GM19035 (cell line): ENCODE data around the gene EFTUD2.
"Not testable (repeated sequence)": the region's sequence is repeated elsewhere in the genome, so short reads cannot be mapped to it uniquely, and the experiment has no call there.

Source experiments
- ATAC-seq: cut with Tn5 transposase; IDR thresholded peaks from one replicate; pipeline ENCODE4 v1.9.1; 2021; ENCODE audit not compliant: unreplicated experiment

EFTUD2 gene

DNA sequence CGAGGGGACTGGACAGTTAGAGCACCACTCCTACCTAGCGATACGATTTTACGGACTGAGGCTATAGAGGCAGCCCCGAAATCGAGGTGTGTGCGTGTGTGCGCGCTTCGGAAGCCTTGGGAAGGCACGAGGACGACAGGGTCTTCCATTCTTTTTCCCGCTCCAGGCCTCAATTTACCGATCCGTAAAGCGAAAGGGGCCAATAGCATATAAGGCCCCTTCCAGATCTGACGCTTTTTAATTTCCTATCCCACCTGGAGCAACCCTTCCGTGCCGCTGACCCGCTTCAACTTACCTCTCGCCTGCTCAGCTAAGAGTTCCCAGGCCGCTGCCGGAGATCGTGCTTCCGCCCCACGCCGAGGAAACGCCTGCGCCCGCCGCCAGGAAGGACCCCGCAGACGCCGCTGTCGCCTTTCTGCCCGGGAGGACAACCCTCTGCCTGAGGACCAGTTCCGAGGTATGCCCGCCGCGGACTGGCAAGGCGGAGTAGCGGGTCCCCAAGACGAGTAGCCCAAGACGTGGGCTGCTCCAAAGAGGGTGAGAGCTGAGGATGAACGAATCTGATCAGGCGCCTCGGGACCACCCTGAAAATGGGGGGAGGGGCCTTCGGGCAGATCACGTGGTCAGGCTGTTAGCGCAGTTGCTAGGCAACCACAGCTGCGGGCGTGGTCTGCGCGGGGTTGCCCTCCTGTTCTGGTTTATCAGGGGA, at the start of gene EFTUD2:
EFTUD2 (minus strand) TSS at position 372 of the 709 bp plus-strand sequence. CDS start 4,924 bp downstream, outside the sequence.
- peak; percentile 81 for ATAC-seq

DNA sequence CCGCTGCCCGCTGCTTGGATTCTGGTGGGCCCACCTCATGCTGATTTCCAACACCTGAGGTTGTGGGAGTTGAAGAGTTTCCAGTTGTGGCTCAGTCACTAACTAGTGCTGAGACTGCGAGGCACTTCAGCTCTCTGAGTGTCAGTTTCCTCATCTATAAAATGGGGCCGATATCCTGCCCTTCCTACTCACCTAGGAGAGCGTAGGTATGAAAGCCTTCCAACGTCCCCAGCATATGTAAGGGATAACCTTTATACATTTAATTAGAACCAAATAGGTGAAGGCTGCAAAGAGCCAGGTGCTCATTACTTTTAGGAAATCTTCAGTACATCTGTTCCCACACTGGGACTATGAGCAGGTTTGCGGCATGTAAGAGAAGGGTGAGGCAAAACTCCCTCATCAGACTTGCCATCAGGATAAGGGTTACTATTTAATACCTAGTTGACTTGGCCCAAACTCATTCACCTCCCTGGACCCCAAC, 49.1 kb upstream of the EFTUD2 start:
- no peak for ATAC-seq

DNA sequence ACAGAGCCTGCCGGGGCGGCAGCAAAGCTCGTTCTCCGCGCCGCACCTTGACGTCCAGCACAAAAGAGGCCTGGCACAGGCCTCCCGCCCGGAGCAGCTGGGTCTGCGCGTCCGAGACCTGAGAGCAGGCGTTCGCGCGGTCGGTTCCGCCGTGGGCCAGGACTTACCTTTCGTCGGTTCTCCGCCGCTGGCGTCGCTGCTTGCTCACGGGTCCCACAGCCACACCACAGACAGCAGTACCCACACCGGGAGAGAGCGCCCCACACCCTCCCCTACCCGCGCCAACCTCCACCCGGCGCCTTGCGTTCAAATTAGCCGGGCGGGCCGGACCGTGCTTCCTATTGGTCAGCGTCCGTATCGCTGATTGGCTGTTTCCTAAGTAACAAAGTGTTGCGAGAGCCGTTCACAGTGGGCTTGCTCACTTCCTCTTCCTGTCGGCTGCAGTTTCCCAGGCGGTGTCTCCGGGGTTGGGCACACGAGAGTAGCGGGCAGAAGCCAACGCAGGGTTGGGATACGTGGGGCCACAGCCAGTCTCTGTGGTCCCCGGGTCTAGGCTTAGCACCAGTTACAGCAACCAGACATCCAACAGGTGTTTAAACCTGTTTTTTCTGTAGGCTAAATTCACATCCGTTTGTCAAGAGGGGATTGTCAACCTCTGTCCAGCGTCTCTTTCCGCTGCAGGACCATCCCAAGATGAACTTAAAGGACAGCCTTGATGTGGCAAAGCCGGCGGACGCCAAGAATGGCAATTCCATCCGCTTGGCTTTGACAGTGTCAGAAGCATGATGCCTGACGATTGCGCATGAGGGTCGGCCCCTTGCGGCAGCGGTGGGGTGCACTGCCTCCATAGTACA, 48.4 kb upstream of the EFTUD2 start, which contains the start of gene KIF18B:
KIF18B (minus strand) TSS at position 313 of the 854 bp plus-strand sequence. CDS start 11,429 bp downstream, outside the sequence.
- ATAC-seq, result peak; percentile 96

DNA sequence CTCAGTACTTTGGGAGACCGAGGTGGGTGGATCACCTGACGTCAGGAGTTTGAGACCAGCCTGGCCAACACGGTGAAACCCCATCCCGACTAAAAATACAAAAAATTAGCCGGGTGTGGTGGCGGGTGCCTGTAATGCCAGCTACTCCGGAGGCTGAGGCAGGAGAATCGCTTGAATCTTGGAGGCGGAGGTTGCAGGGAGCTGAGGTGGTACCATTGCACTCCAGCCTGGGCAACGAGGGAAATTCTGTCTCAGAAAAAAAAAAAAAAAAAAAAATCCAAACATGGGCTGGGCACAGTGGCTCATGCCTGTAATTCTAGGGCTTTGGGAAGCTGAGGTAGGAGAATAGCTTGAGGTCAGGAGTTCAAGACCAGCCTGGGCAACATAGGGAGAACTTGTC, 46.4 kb upstream of the EFTUD2 start:
- not testable (repeated sequence) for ATAC-seq

DNA sequence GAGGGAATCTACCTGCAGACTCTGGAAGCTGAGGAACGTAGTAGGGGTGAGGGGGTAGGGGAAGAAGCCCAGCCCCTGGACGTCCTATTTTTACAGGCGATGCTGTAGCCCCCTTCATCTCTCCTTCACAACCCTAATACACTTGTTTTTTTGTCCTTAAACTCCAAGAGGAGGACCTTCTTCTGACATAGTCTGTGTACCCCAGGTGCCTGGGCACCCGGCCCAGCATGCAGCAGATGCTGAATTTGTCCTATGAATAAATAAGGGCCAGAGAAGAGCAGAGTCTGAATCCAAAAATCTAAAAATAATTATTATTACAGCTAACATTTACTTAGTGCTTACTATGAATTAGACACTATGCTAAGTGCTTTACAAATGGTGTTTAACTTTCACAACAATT, 43.2 kb upstream of the EFTUD2 start:
- no peak for ATAC-seq

DNA sequence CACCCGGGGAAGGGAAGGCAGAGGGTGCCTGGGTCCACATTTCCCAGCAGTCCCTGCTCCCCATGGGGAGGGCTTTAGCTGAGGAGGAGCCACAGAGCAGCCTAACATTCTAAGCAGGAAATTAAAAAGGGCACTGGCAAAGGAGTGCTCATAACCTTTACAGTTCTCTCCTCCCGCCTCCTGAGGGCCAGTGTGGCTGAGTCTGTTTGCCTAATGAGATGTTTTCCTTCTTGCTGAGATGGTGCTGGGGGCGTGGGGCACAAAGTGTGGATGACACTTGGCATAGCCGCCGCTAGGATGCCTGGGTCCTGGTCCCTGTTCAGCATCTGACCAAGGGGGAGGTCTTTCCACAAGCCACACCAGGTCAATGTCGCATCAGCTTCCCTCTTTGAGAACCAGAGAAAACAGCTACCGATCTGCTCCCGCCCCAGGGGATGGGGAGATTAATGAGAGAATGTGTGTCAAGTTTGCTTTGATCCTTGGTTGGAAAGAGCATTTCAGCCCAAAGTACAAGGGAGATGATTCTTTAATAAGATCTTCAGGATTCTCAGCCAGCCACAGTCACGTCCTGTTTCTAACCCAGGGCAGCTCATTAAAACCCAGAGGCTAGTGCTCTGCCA, 42.6 kb upstream of the EFTUD2 start:
- no peak for ATAC-seq

DNA sequence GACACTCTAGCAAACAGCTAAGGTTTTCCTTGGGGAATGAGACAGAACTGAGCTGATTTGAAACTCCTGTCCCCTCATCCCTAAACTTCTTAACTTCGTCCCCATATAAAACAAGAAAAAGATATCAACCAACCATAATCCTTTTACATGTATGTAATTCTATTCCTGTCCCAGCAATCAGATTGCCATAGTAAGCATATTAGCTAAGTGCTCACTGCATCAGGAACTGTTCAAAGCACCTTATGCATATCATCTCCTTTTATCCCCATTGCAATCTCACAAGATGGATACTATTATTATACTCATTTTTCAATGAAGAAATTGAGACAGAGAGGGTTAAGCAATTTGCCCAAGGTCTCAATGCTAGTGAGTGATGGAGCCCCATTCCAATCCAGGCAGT, 41.5 kb upstream of the EFTUD2 start:
- ATAC-seq, result no peak

DNA sequence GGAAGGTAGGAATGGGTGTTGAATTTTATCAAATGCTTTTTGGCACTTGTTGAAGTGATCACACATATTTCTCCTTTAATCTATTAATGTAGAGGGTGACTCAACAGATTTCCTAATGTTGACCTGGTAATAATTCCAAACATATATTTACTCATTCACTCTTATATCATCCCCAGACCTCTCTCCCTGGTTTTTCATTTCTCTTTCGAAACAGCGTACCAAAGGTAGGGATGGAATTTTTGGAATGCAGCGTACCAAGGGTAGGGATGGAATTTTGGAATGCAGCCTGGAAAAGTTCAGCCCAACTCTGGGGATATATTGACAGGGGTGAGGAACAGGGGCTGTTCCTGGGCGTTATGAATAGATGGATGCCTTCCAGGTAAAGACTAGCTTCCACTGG, 41.1 kb upstream of the EFTUD2 start:
- no peak for ATAC-seq

DNA sequence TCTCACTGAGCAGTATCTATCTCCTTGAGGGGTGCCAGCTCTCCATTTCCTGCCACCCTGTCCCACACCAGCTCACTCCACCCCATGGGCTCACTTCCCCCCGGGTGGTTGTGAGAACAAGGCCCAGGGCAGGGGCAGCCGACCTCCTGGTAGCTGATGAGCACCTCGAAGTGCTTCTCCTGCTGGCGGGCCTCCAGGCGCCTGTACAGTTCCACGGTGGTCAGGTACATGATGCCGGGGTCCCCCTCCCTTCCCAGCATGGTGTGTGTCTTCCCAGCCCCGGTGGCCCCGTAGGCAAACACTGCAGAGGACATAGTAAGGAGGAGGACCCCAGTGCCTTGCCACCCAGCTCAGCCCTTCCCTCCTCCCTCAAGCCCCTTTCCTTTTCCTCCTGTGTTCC, 35.9 kb upstream of the EFTUD2 start:
- ATAC-seq, result no peak

DNA sequence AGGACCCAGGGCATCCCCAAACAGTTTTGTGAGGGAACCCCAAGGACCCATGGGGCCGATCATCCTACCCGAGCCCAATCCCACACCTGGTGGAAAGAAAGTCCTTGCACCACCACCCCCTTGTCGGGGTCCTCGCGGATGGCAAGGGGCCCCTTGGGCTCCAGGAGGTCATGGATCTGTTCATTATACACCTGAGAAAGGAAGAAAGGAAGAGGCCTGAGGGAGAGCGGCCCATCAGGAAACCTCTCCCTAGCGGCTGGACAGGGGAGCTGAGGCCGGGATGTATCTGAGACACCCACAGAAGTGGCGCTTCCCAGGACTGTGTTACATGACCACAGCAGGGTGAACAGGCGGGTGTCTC, 35.5 kb upstream of the EFTUD2 start:
- ATAC-seq, result no peak

DNA sequence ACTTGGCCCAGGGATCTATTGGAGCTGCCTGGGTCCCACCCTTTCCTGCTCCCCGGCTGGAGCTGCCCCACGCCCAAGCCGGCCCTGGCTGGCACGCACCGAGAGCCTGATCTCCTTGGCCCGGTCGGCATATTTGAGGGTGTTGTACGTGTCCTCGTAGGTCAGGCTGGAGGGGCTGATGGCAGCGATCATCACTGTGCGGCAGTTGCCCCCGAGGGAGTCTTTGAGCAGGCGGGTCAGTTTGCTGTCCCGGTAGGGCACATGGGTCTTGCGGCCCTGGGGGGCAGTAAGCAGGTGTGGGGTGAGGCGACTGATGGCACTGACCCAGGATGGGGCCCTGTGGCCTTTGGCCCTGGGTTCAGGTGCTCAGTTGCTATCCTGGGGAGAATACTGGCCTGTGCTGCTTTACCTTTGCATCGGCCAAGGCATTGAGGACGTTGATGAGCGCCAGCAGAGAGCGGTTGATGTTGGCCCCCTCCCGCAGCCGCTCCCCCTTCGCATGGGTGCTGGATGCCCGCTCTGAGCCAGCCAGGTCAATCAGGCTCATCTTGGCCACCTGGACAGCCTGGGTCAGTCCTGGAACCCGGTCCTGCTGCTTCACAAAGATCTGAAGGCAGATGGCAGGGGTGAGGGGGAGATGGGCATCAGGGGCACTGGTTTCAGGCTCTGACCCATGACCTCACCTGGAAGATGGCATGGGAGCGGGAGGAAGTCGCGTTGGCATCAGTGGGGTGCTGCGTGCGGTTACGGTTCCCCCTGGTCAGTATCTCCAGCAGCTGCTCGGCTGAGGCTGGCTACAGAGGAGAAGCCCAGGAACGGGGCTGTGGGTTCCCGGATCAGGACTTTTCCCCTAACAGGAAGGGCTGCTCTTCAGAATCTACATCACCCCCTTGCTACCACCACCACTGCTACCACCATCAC, 34.8 kb upstream of the EFTUD2 start:
- no peak for ATAC-seq

DNA sequence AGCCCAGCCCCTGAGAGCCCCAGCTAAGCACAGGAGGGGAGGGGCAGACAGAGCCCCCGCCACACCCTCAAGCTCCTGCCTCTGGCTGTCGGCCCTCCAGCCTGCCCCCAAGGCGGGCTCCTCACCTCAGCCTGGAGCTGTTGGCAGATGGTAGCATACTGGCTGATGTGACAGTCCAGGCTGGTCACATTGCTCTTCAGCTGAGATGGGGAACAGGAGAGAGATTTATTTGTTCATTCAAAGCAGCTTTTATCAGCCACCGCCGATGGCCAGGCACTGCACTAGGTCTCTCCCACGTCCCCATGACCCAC, 33.5 kb upstream of the EFTUD2 start:
- no peak for ATAC-seq

DNA sequence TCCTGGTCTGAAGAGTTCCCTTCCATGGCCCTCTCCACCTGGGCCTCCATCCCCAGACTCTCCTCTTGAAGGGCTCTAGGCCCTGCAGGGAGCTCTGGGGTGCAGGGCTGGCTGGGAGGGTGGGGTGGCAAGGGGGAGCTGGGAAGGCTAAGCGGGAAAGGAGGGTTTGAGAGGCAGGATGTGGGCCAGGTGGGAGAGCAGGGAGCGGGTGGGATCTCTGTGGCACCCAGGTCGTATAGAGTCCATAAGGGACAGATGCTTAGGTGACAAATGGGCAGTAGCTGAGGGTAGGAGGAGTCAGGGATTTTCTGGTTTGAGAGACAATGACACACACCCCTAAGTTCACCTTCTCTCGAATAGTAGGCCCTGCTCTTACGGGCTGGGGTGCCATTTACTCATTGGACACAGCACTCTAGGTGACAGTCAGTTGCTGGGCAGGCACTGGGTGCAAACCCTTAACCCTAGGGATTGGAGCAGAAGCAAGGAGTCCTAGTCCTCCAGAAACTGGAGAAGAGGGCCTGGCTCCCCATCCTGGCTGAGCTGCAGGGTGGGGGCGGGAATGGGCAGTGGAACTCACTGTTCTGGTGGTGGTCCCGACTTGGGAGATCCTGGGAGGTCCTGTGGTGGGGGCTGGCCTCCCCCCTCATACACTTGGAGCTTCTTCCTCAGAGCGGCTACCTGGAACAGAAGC, 33.0 kb upstream of the EFTUD2 start:
- no peak for ATAC-seq

DNA sequence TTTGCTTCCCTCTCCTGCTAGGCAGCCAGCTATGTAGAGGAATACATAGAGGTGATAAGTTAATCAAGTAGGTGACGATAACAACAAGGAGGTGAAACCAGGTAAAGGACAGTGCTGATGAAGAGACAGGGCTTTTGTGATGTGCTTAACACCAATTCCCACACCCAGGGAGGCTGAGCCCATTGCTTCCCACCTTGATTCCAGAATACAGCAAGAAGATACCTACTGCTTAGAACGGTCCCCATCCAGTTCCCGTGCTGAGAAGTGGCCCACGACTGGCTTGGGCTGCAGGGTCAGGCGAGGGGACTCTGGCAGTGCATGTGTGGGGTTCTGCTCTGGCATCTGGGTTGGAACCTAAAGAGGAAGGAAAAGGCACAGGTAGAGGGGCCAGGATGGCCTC, 32.1 kb upstream of the EFTUD2 start:
- no peak for ATAC-seq

DNA sequence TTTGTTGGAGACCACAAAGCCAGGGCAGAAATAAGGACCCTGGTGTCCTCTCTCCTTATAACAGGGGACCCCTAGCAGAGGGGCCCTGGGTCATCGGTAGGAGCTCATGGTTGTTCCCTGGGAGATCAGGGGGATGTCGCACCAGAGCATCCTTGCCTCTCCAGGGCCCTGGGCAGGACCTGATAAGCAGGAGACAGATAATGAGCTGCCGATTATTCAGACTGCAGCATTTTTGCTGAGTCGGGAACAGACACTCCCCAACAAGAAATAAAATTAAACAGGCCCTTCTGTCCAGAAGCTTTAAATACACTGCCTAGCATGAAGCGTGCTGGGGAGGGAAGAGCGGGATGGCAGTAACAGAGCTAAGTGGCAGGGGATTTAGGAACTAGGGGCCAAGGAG, 31.4 kb upstream of the EFTUD2 start:
- no peak for ATAC-seq

DNA sequence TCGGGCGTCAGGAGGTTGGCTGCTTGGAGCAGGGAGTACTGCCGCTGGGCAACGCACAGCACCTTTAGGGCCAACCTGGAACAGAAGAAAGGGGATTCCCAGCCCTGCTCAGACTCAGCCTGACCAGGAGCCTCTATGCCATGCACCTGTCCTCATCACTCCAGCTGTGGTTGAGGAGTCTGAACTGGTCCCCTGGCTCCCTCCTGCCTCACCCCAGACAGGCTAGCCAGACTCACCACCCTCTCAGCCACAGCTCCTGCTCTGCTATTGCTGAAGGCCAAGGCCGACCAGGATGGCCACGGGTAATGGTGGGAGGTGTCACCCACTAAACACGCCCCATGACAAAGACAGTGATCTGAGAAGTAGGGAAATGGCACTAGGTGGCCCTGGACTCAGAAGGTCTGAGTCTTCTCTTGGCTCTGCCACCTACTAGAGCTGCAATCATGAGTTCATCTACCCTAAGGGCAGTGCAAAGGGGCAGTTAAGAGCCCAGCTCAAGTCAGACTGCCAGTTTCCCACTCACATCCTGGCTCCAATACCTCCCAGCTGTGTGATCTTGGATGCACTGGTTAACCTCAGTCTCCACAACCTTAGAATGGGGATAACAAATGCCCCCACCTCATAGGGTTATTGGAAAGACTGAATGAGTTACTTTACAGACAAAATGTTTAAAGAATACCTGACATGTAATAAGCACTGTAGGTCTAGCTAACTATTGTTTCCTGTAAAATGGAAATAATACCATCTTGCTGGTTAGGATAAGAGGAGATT, 29.9 kb upstream of the EFTUD2 start:
- ATAC-seq, result no peak

DNA sequence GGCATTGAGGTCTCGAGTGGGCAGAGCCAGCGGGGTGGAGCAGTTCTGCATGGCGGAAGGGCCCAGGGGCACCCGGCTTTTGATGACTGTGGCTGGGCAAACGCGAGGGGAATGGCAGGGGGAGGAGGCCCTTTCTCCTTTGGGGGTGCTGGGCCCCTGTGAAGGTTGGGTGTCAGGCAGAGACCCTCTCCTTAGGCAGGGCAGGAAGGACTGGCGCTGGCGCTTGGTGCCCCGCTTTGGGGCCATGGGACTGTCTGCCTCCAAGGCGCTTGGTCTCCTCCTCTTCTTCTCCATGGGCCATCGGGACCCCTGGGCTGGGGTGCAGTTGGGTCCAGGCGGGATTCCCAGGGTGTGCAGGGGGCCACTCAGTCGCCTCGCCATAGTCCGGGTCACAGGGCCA, 28.9 kb upstream of the EFTUD2 start:
- no peak for ATAC-seq

DNA sequence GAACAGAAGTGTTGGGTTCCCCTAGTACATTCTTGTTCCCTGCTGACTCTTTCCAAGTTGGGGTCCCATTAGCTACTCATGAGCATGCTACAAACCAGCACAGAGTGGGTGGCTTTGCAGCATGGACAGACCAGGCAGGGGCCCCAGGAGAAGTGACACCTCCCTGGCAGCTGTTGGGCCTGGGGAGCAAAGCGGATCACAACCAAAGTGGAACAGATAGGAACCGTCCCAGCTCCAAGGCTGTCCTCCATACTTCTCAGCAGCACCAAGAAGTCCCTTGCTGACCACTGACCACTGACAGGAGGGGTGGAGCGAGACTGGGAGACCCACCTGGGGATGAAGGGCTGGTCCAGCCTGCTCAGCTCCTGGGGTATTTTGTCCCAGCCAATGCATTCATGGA, 28.5 kb upstream of the EFTUD2 start:
- no peak for ATAC-seq

DNA sequence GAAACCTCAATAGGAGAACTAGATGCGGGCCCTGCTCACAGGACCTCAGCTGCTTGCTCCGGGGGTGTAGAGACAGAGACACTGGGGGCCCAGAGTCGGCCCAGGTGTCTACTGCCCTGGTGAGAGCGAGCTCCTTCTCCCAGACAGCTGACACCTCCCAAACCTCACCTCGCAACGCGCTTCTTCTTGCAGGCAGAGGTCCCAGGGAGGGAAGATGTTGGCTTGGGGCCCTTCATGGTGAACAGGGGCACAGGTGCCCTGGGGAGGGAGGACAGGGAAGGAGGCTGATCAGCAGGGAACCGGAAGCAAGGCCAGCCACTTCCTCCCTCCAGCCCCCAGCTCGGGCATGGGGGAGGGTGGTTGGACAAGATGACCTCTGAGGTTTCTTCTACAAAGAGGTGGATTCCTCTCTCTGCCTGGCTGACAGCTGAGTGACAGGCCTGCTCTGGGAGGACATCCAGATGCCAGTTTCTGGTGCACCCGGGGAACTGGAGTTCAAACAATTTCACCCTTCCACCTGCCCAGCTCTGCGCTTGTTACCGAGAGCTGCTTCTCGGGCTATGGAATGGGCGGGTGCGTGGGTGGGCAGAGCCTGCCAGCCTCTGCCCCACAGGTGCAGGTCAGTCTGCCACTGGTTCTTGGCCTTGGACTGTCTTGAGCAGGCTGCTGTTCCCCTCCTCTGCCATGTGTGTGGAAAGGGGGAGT, 27.7 kb upstream of the EFTUD2 start:
- no peak for ATAC-seq
